ENCODE data around the gene ARHGEF1.

GRCh38 chr19:41913538-41914423 lies 30.8 kb downstream of the ARHGEF1 start:
- TF ChIP-seq CTCF (IDR thresholded peaks at IDR 0.05) (no peak), POLR2AphosphoS5 (IDR thresholded peaks at IDR 0.05; ENCODE audit: insufficient read depth in 1 of 2, low read depth in 1 of 2) (no peak)
